Brain microvascular endothelial cell (primary cell): ENCODE results near the gene GFRA4.

Experiments used
- DNase-seq: peaks from one replicate; pipeline ENCODE4 v3.0.0-alpha.2; 2020
- H3K27ac ChIP-seq: fragments of 250-450 bp; sonication (Bioruptor Pico); 2 replicates; pipeline ENCODE4 v1.5.1; 2020; ENCODE audit warnings: mild to moderate bottlenecking, moderate library complexity
- H3K27me3 ChIP-seq: fragments of 250-450 bp; sonication (Bioruptor Pico); replicated peaks from 2 replicates; pipeline ENCODE4 v1.5.1; 2020; ENCODE audit warnings: mild to moderate bottlenecking
- H3K36me3 ChIP-seq: fragments of 250-450 bp; sonication (Bioruptor Pico); replicated peaks from 2 replicates; pipeline ENCODE4 v1.5.1; 2020; ENCODE audit warnings: mild to moderate bottlenecking
- H3K4me3 ChIP-seq: 2 replicates; pipeline ENCODE4 v1.5.1; 2011; ENCODE audit warnings: low read depth, mild to moderate bottlenecking, control low read depth, low read length, moderate library complexity
- in situ Hi-C: cut with HindIII; loops from 2 replicates; pipeline ENCODE4 v1.10.0; 2017; ENCODE audit warnings: low sequenced_read_pairs, low pct_ligation_motif_present
- TF ChIP-seq, protein P1 (sequence below): IDR thresholded peaks from 2 replicates; pipeline ENCODE4 v1.5.1; 2011; ENCODE audit warnings: low read depth, mild to moderate bottlenecking, moderate library complexity, low read length, control low read depth, inconsistent platforms; ENCODE audit errors: missing control alignments

The GFRA4 gene

DNA sequence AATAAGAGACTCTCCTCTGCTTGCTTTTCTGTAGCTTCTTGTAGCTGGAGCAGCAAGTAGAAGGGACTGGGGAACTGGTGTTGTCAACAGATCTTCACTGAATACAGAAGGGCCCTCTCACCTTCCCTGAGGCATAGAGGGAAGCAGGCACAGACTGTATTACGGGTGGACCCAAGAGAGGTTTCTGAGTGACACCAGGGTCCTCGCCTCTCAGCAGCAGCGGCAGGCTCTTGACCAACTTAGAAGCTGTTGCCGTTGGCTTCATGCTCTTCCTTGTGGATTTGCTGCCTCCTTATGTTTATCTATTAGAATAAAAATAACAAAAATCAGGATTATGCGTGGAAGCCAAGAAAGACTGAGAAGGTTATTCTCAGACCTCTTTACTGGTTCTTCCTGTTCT is 31.7 kb downstream of the GFRA4 start:
- Histone ChIP-seq H3K4me3 (no peak overlapping the region), H3K27me3 (no peaks in the 10 kb centered on the region), H3K27ac (no peak overlapping the region), H3K36me3 (no peaks in the 10 kb centered on the region)
- no peak for DNase-seq
- TF ChIP-seq, protein P1, sequence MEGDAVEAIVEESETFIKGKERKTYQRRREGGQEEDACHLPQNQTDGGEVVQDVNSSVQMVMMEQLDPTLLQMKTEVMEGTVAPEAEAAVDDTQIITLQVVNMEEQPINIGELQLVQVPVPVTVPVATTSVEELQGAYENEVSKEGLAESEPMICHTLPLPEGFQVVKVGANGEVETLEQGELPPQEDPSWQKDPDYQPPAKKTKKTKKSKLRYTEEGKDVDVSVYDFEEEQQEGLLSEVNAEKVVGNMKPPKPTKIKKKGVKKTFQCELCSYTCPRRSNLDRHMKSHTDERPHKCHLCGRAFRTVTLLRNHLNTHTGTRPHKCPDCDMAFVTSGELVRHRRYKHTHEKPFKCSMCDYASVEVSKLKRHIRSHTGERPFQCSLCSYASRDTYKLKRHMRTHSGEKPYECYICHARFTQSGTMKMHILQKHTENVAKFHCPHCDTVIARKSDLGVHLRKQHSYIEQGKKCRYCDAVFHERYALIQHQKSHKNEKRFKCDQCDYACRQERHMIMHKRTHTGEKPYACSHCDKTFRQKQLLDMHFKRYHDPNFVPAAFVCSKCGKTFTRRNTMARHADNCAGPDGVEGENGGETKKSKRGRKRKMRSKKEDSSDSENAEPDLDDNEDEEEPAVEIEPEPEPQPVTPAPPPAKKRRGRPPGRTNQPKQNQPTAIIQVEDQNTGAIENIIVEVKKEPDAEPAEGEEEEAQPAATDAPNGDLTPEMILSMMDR: no peak
- in situ Hi-C loops: no loop called here

DNA sequence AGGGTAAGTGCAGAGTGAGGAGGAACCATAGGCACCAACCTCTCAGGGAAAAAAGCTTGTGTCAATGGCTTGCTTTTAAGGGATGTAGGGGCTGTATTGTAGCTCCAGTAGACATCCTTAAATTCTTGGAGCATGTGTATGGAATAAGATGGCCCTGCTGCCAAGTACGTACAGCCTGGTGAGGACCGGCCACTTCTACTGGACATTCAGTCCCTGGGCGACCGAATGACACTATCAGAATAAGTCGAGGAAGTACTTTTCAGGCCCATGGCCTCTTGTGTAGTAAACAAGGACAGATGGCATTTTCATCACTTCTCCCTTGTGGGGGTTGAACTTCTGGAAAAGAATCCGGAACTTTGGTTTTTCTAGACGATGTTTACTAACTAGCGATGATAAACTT is 32.8 kb downstream of the GFRA4 start:
- H3K4me3 ChIP-seq: no peak overlapping the region
- no peak overlapping the region for H3K27ac ChIP-seq
- H3K36me3 ChIP-seq: no peaks in the 10 kb centered on the region
- TF ChIP-seq, protein P1: no peak
- in situ Hi-C loops: no loop called here
- no peak for DNase-seq
- no peaks in the 10 kb centered on the region for H3K27me3 ChIP-seq

DNA sequence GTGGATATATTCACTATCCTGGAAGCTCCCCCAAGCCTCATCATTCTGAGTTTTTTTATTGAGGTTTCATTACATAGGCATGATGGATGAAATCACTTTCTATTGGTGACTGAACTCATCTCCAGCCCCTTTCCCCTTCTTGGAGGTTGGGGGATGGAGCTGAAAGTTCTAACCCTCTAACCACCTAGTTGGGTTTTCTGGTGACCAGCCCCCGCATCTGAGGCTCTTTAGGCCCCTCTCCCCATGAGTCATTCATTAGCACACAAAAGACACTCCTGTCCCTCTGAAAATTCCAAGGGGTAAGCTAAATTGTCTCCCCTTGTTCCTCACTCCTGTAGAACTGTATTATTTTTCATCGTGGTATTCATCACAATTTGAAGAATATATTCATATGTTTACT is 33.3 kb downstream of the GFRA4 start:
- no peaks in the 10 kb centered on the region for H3K27me3 ChIP-seq
- no peak for DNase-seq
- H3K27ac ChIP-seq: no peak overlapping the region
- in situ Hi-C loops: no loop called here
- TF ChIP-seq, protein P1: no peak
- H3K4me3 ChIP-seq: no peak overlapping the region
- H3K36me3 ChIP-seq: no peaks in the 10 kb centered on the region

DNA sequence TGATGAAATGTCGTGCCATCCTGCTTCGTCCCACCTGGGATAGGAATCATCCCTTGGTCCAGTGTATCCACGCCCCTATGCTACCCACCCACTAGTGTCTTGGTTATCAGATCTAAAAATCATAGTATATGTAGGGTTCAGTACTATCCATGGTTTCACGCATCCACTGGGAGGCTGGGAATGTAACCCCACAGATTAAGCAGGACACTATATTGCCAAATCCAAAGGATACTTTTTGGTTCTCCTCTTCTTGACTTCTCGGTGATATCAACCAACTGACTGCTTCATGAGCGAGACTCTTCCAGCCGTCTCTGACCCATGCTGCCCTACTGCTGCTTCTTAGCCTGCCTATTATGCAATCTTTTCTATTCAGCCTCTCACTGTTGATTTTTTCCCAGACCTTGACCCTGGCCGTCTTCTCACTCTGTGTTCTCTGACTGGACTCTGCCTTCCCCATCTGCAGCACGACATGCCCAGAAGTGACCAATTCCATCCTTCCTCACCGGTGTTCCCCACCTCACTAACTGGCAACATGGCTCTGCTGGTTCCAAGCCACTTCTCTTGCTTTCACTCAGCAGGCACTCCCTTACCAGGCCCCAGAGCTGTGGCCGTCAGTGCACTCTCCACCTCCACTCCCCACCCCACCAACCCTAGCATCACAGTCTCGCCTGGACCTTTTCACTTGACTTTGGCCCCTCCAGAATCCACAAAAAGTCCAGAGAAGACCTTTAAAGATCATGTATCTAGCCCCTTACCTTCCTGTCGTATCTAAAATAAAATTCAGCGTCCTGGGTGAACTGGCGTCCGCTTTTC is 34.5 kb downstream of the GFRA4 start:
- in situ Hi-C loops: no loop called here
- no peak overlapping the region for H3K27ac ChIP-seq
- TF ChIP-seq, protein P1: no peak
- no peak overlapping the region for H3K4me3 ChIP-seq
- no peaks in the 10 kb centered on the region for H3K27me3 ChIP-seq
- no peaks in the 10 kb centered on the region for H3K36me3 ChIP-seq
- no peak for DNase-seq

DNA sequence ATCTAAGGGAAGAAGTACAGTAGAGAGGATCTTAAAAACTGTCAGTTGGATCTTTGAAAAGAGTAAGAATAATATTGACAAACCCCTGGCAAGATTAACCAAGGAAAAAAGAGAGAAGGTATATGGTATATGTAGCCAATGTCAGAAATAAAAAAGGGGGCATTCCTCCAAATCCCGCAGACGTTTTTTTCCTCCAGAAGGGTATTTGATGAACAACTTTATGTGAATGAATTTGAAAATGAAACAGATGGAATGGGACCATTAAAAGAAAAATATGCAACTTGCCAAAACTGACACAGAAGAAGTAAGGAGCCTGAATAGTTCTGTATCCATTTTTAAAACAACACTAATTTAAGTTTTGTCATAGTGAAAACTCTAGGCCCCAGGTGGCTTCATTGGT is 35.7 kb downstream of the GFRA4 start:
- TF ChIP-seq, protein P1: no peak
- Histone ChIP-seq H3K27ac (no peak overlapping the region), H3K4me3 (no peak overlapping the region), H3K27me3 (no peaks in the 10 kb centered on the region), H3K36me3 (no peaks in the 10 kb centered on the region)
- no peak for DNase-seq
- in situ Hi-C loops: no loop called here

DNA sequence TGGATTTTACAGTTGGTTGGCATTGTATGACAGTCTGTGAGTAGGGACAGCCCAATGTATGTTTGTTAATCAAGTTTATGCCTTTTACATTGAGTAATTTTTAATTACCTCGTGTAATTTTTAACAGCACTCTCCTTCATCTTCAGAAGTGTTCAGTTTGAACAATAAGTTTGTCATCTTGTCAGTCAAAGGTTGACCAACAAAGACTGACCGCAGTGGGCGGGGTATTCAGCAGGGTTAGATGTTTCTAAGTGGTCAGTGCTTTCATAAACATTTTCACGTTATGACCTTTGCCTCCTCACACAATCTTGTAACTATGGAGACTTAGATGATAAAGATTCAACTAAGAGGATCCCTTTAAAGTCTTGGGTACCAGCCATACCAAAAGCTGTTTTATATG is 40.8 kb downstream of the GFRA4 start:
- TF ChIP-seq, protein P1: no peak
- Histone ChIP-seq H3K27me3 (no peaks in the 10 kb centered on the region), H3K4me3 (no peak overlapping the region), H3K36me3 (no peaks in the 10 kb centered on the region), H3K27ac (no peak overlapping the region)
- no peak for DNase-seq
- in situ Hi-C loops: no loop called here
